Activated naive CD4-positive, alpha-beta T cell treated with anti-CD3 and anti-CD28 coated beads, Interleukin-2, amount 10 ng/mL, durations not matched to agents 7 days and 5 days (primary cell): Measurements from ENCODE around the gene LINC00632.

Source experiments
- CTCF ChIA-PET: fragments of 350-600 bp; sonication (Branson Sonifier 250); formaldehyde crosslinking; loops from one replicate; lab custom pipeline; 2021; ENCODE audit warnings: antibody characterized with exemption; lab: Charles Lee
- DNase-seq: peaks from one replicate; pipeline ENCODE4 v3.0.0-alpha.2; 2020
- H3K27ac Mint-ChIP-seq: one replicate; pipeline ENCODE4 v1.8.0; 2021; ENCODE audit warnings: mild to moderate bottlenecking, moderate library complexity, mixed read lengths
- H3K27me3 Mint-ChIP-seq: one replicate; pipeline ENCODE4 v1.8.0; 2021; ENCODE audit warnings: mild to moderate bottlenecking, mixed read lengths
- H3K36me3 Mint-ChIP-seq: one replicate; pipeline ENCODE4 v1.8.0; 2021; ENCODE audit warnings: mixed read lengths
- H3K4me1 Mint-ChIP-seq: one replicate; pipeline ENCODE4 v1.8.0; 2021; ENCODE audit warnings: mixed read lengths
- H3K4me3 Mint-ChIP-seq: one replicate; pipeline ENCODE4 v1.8.0; 2021; ENCODE audit warnings: mild to moderate bottlenecking, moderate library complexity, mixed read lengths
- H3K9me3 Mint-ChIP-seq: one replicate; pipeline ENCODE4 v1.8.0; 2021; ENCODE audit warnings: mixed read lengths

The LINC00632 gene

GRCh38 chrX:140724309-140724708, 14.8 kb downstream of the LINC00632 start:
- Mint-ChIP-seq H3K27ac (no peak overlapping the region), H3K4me3 (no peak overlapping the region), H3K4me1 (no peaks in the 10 kb centered on the region), H3K27me3 (no peaks in the 10 kb centered on the region), H3K9me3 (no peaks in the 10 kb centered on the region), H3K36me3 (no peaks in the 10 kb centered on the region)
- CTCF ChIA-PET, result no interaction called here
- DNase-seq, result no peak

- CTCF ChIA-PET, result no interaction called here
- Mint-ChIP-seq H3K4me3 (no peak overlapping the region), H3K27ac (no peak overlapping the region), H3K27me3 (no peaks in the 10 kb centered on the region), H3K9me3 (no peaks in the 10 kb centered on the region), H3K36me3 (no peaks in the 10 kb centered on the region), H3K4me1 (no peaks in the 10 kb centered on the region)
- DNase-seq, result no peak
These were observed 15.2 kb downstream of the LINC00632 start for GRCh38 chrX:140724736-140725135.

GRCh38 chrX:140725500-140725899, 15.9 kb downstream of the LINC00632 start:
- Mint-ChIP-seq H3K27me3 (no peaks in the 10 kb centered on the region), H3K9me3 (no peaks in the 10 kb centered on the region), H3K27ac (no peak overlapping the region), H3K4me1 (no peaks in the 10 kb centered on the region), H3K36me3 (no peaks in the 10 kb centered on the region), H3K4me3 (no peak overlapping the region)
- CTCF ChIA-PET, result no interaction called here
- DNase-seq, result no peak

- Mint-ChIP-seq H3K27ac (no peak overlapping the region), H3K4me3 (no peak overlapping the region), H3K27me3 (no peaks in the 10 kb centered on the region), H3K4me1 (no peaks in the 10 kb centered on the region), H3K36me3 (no peaks in the 10 kb centered on the region), H3K9me3 (no peaks in the 10 kb centered on the region)
- no peak for DNase-seq
- CTCF ChIA-PET, result interaction anchor here (1.5 kb wide), 1 partner anchor 33 kb away, joined by 5 read pairs; no protein-coding TSS in a partner anchor
These were observed 24.3 kb downstream of the LINC00632 start for GRCh38 chrX:140733766-140734342.

GRCh38 chrX:140744085-140744484, 34.5 kb downstream of the LINC00632 start:
- no peak overlapping the region for H3K4me3 Mint-ChIP-seq
- H3K27ac Mint-ChIP-seq, result no peak overlapping the region
- H3K4me1 Mint-ChIP-seq, result peaks cover 5% of the 10 kb centered on the region
- H3K27me3 Mint-ChIP-seq, result no peaks in the 10 kb centered on the region
- H3K9me3 Mint-ChIP-seq, result no peaks in the 10 kb centered on the region
- no peak for DNase-seq
- H3K36me3 Mint-ChIP-seq, result no peaks in the 10 kb centered on the region
- CTCF ChIA-PET, result no interaction called here

- CTCF ChIA-PET, result no interaction called here
- Mint-ChIP-seq H3K4me3 (no peak overlapping the region), H3K9me3 (no peaks in the 10 kb centered on the region), H3K27ac (no peak overlapping the region), H3K4me1 (no peaks in the 10 kb centered on the region), H3K27me3 (peaks cover under 1% of the 10 kb centered on the region), H3K36me3 (no peaks in the 10 kb centered on the region)
- no peak for DNase-seq
These were observed 47.4 kb downstream of the LINC00632 start for GRCh38 chrX:140756941-140757340.

- CTCF ChIA-PET, result interaction anchor here (1.2 to 1.5 kb wide), 2 partner anchors 27 to 516 kb away, joined by 3 to 4 read pairs; no protein-coding TSS in a partner anchor
- Mint-ChIP-seq H3K4me3 (no peak overlapping the region), H3K27ac (no peak overlapping the region)
These were observed 52.5 kb downstream of the LINC00632 start for GRCh38 chrX:140762061-140762460.

GRCh38 chrX:140764401-140764919, 54.9 kb downstream of the LINC00632 start:
- Mint-ChIP-seq H3K9me3 (no peaks in the 10 kb centered on the region), H3K27me3 (peaks cover 27% of the 10 kb centered on the region), H3K4me1 (peaks cover 4% of the 10 kb centered on the region), H3K4me3 (peak overlapping the region; percentile 54), H3K27ac (no peak overlapping the region), H3K36me3 (no peaks in the 10 kb centered on the region)
- CTCF ChIA-PET, result interaction anchor here (1.1 to 1.2 kb wide), 2 partner anchors 513 to 514 kb away, joined by 3 read pairs; no protein-coding TSS in a partner anchor
- DNase-seq, result peak; percentile 21

More at GRCh38 chrX:140762061-140762460, 52.5 kb downstream of the LINC00632 start:
- peak; percentile 43 for DNase-seq
- no peaks in the 10 kb centered on the region for H3K9me3 Mint-ChIP-seq
- peaks cover 4% of the 10 kb centered on the region for H3K4me1 Mint-ChIP-seq
- no peaks in the 10 kb centered on the region for H3K36me3 Mint-ChIP-seq
- H3K27me3 Mint-ChIP-seq, result peaks cover 27% of the 10 kb centered on the region

- Mint-ChIP-seq H3K4me3 (peak overlapping the region; percentile 54), H3K36me3 (no peaks in the 10 kb centered on the region), H3K27me3 (peaks cover 27% of the 10 kb centered on the region), H3K4me1 (peaks cover 4% of the 10 kb centered on the region), H3K27ac (no peak overlapping the region), H3K9me3 (no peaks in the 10 kb centered on the region)
- no peak for DNase-seq
- CTCF ChIA-PET, result interaction anchor here (0.6 to 1.3 kb wide), 7 partner anchors 10 to 1870 kb away, joined by 3 to 5 read pairs (median 4); no protein-coding TSS in a partner anchor
These were observed 55.7 kb downstream of the LINC00632 start for GRCh38 chrX:140765043-140765784.

GRCh38 chrX:140766024-140766611, 56.6 kb downstream of the LINC00632 start:
- Mint-ChIP-seq H3K36me3 (no peaks in the 10 kb centered on the region), H3K4me1 (peaks cover 4% of the 10 kb centered on the region), H3K27ac (no peak overlapping the region), H3K9me3 (no peaks in the 10 kb centered on the region), H3K4me3 (peak overlapping the region; percentile 52), H3K27me3 (peaks cover 27% of the 10 kb centered on the region)
- DNase-seq, result peak; percentile 53
- CTCF ChIA-PET, result interaction anchor here (0.6 to 1.4 kb wide), 6 partner anchors 11 to 1869 kb away, joined by 3 to 5 read pairs (median 4); no protein-coding TSS in a partner anchor

GRCh38 chrX:140767646-140768045, 58.1 kb downstream of the LINC00632 start:
- CTCF ChIA-PET, result interaction anchor here (1.4 kb wide), 1 partner anchor 510 kb away, joined by 4 read pairs; no protein-coding TSS in a partner anchor
- H3K36me3 Mint-ChIP-seq, result no peaks in the 10 kb centered on the region
- peaks cover 4% of the 10 kb centered on the region for H3K4me1 Mint-ChIP-seq
- no peaks in the 10 kb centered on the region for H3K9me3 Mint-ChIP-seq
- H3K4me3 Mint-ChIP-seq, result no peak overlapping the region
- H3K27me3 Mint-ChIP-seq, result peaks cover 23% of the 10 kb centered on the region
- no peak for DNase-seq
- H3K27ac Mint-ChIP-seq, result no peak overlapping the region

- H3K9me3 Mint-ChIP-seq, result no peaks in the 10 kb centered on the region
- H3K27ac Mint-ChIP-seq, result no peak overlapping the region
- H3K36me3 Mint-ChIP-seq, result no peaks in the 10 kb centered on the region
- H3K27me3 Mint-ChIP-seq, result no peaks in the 10 kb centered on the region
- no peak overlapping the region for H3K4me3 Mint-ChIP-seq
- no peaks in the 10 kb centered on the region for H3K4me1 Mint-ChIP-seq
- CTCF ChIA-PET, result no interaction called here
- DNase-seq, result no peak
These were observed 65.7 kb downstream of the LINC00632 start for GRCh38 chrX:140775211-140775610.

GRCh38 chrX:140776320-140776719, 66.8 kb downstream of the LINC00632 start:
- CTCF ChIA-PET, result no interaction called here
- Mint-ChIP-seq H3K36me3 (no peaks in the 10 kb centered on the region), H3K9me3 (no peaks in the 10 kb centered on the region), H3K27me3 (no peaks in the 10 kb centered on the region), H3K27ac (no peak overlapping the region), H3K4me1 (no peaks in the 10 kb centered on the region), H3K4me3 (no peak overlapping the region)
- DNase-seq, result no peak

GRCh38 chrX:140794642-140795041, 85.1 kb downstream of the LINC00632 start:
- Mint-ChIP-seq H3K4me1 (no peaks in the 10 kb centered on the region), H3K4me3 (no peak overlapping the region), H3K36me3 (no peaks in the 10 kb centered on the region), H3K27me3 (no peaks in the 10 kb centered on the region), H3K9me3 (no peaks in the 10 kb centered on the region), H3K27ac (no peak overlapping the region)
- CTCF ChIA-PET, result no interaction called here
- no peak for DNase-seq
